NT2/D1 (cell line): ENCODE measurements around the gene RIPK4.

Experiments used
- SUZ12 ChIP-seq: IDR thresholded peaks from 2 replicates; pipeline ENCODE4 v1.6.1; 2011; ENCODE audit not compliant: insufficient read length, insufficient read depth; ENCODE audit errors: extremely low read depth
- YY1 ChIP-seq: IDR thresholded peaks from 2 replicates; pipeline ENCODE4 v1.6.1; 2011; ENCODE audit not compliant: insufficient read length, insufficient read depth
- ZNF274 ChIP-seq: IDR thresholded peaks from 2 replicates; pipeline ENCODE4 v1.6.1; 2011; ENCODE audit warnings: mild to moderate bottlenecking, low read depth, low read length

- TF ChIP-seq ZNF274 (no peak), YY1 (no peak), SUZ12 (no peak)
These were observed 43.2 kb upstream of the RIPK4 start for GRCh38 chr21:41809891-41810596.
